COLO829 (cell line): Measurements from ENCODE around the gene SLC2A2.

Experiments used
- DNase-seq: peaks from one replicate; pipeline ENCODE4 v3.0.0; 2012; ENCODE audit warnings: low spot score

The SLC2A2 gene

GRCh38 chr3:171028779-171029232, 2.3 kb upstream of the SLC2A2 start:
- DNase-seq = no peak

- no peak for DNase-seq
Measured at GRCh38 chr3:171028025-171028778, 1.7 kb upstream of the SLC2A2 start.

- no peak for DNase-seq
Measured at GRCh38 chr3:171023566-171023965, 3.0 kb downstream of the SLC2A2 start.

- DNase-seq = no peak
Measured at GRCh38 chr3:171021377-171021776, 5.1 kb downstream of the SLC2A2 start.

GRCh38 chr3:171018156-171018935, 8.2 kb downstream of the SLC2A2 start:
- no peak for DNase-seq

- no peak for DNase-seq
Measured at GRCh38 chr3:171013822-171014748, 12.4 kb downstream of the SLC2A2 start.

- DNase-seq = no peak
Measured at GRCh38 chr3:171011873-171012336, 14.6 kb downstream of the SLC2A2 start.

GRCh38 chr3:171011109-171011872, 15.2 kb downstream of the SLC2A2 start:
- no peak for DNase-seq

GRCh38 chr3:171007316-171007715, 19.2 kb downstream of the SLC2A2 start:
- no peak for DNase-seq

GRCh38 chr3:171005648-171006047, 20.9 kb downstream of the SLC2A2 start:
- no peak for DNase-seq

- DNase-seq = peak; percentile 90
Measured at GRCh38 chr3:171001957-171002694, 24.4 kb downstream of the SLC2A2 start.

- DNase-seq = no peak
Measured at GRCh38 chr3:171001250-171001893, 25.1 kb downstream of the SLC2A2 start.

GRCh38 chr3:171000281-171000680, 26.2 kb downstream of the SLC2A2 start:
- no peak for DNase-seq

- DNase-seq = peak; percentile 63
Measured at GRCh38 chr3:170999737-171000242, 26.7 kb downstream of the SLC2A2 start.

- no peak for DNase-seq
Measured at GRCh38 chr3:170997961-170998913, 28.3 kb downstream of the SLC2A2 start.

- no peak for DNase-seq
Measured at GRCh38 chr3:170992854-170993253, 33.7 kb downstream of the SLC2A2 start.

- DNase-seq = no peak
Measured at GRCh38 chr3:170991664-170992063, 34.9 kb downstream of the SLC2A2 start.

GRCh38 chr3:170989100-170989648, 37.3 kb downstream of the SLC2A2 start:
- DNase-seq = no peak
